Hindlimb muscle (tissue), 1 donor: Measurements from ENCODE around the gene VEGFB. TPM values are rescaled to one million over a fixed set of nuclear protein-coding genes. Genes with fewer than 3 reads are reported as not detected.

Experiments
- DNase-seq: peaks from one replicate; pipeline ENCODE4 v3.0.0-alpha.2; 2013
- polyA plus RNA-seq: library from polyadenylated mRNA; unstranded; fragments of 120-200 nt; gene quantifications from one replicate; pipeline ENCODE4 v1.2.1, GENCODE V29; 2013; ENCODE audit not compliant: insufficient read length

VEGFB gene
- polyA plus RNA-seq, 1 donor, result 101 TPM

GRCh38 chr11:64263021-64263946 is 28.9 kb downstream of the VEGFB start:
- no peak for DNase-seq

- no peak for DNase-seq
These were observed 29.5 kb downstream of the VEGFB start for GRCh38 chr11:64263947-64264317.

- DNase-seq, result no peak
These were observed 30.0 kb downstream of the VEGFB start for GRCh38 chr11:64264371-64264852.

GRCh38 chr11:64265176-64266160 is 31.1 kb downstream of the VEGFB start:
- no peak for DNase-seq

GRCh38 chr11:64266339-64266738 is 32.0 kb downstream of the VEGFB start:
- no peak for DNase-seq

GRCh38 chr11:64267207-64267945 is 33.0 kb downstream of the VEGFB start:
- no peak for DNase-seq

GRCh38 chr11:64268025-64268892 is 33.9 kb downstream of the VEGFB start:
- DNase-seq, result no peak

- no peak for DNase-seq
These were observed 34.6 kb downstream of the VEGFB start for GRCh38 chr11:64268893-64269539.

GRCh38 chr11:64269540-64270220 is 35.3 kb downstream of the VEGFB start:
- DNase-seq, result peak; percentile 99

GRCh38 chr11:64275031-64275800 is 40.8 kb downstream of the VEGFB start:
- DNase-seq, result no peak

- no peak for DNase-seq
These were observed 41.5 kb downstream of the VEGFB start for GRCh38 chr11:64275841-64276240.

GRCh38 chr11:64276653-64277431 is 42.5 kb downstream of the VEGFB start:
- DNase-seq, result no peak

- DNase-seq, result no peak
These were observed 44.3 kb downstream of the VEGFB start for GRCh38 chr11:64278576-64279190.

- DNase-seq, result no peak
These were observed 47.8 kb downstream of the VEGFB start for GRCh38 chr11:64281957-64282770.

- DNase-seq, result no peak
These were observed 48.7 kb downstream of the VEGFB start for GRCh38 chr11:64283092-64283491.

- peak; percentile 95 for DNase-seq
These were observed 49.9 kb downstream of the VEGFB start, which contains the start of gene BAD for GRCh38 chr11:64284048-64284961. Gene BAD (minus strand): TSS chr11:64284665. CDS start chr11:64284368, 297 bp downstream.
